Fibroblast of the aortic adventitia (primary cell): Measurements from ENCODE around the gene NPBWR2. TPM values are rescaled to one million over a fixed set of nuclear protein-coding genes. Genes with fewer than 3 reads are reported as not detected.

Source experiments
- DNase-seq: peaks from one replicate; pipeline ENCODE4 v3.0.0-alpha.2; 2010; ENCODE audit warnings: low read depth
- H3K4me3 ChIP-seq: 2 replicates; pipeline ENCODE4 v1.5.1; 2011; ENCODE audit warnings: low read depth, mild to moderate bottlenecking, control low read depth, low read length, moderate library complexity
- CTCF ChIP-seq: IDR thresholded peaks from 2 replicates; pipeline ENCODE4 v1.5.1; 2011; ENCODE audit warnings: mild to moderate bottlenecking, low read length, control low read depth, inconsistent platforms; ENCODE audit not compliant: insufficient read depth
- total RNA-seq: library from RNA; depleted of rRNA; stranded (reverse); fragments of >200 nt; gene quantifications from 2 replicates; pipeline ENCODE4 v1.2.3, GENCODE V29; 2012; ENCODE audit warnings: low replicate concordance

NPBWR2 gene
- total RNA-seq, 1 donor = not detected

GRCh38 chr20:64077541-64077875 is 29.9 kb downstream of the NPBWR2 start:
- DNase-seq = no peak
- no peak for TF ChIP-seq CTCF

GRCh38 chr20:64077094-64077493 is 30.3 kb downstream of the NPBWR2 start:
- no peak for DNase-seq
- H3K4me3 ChIP-seq = no peak overlapping the region
- no peak for TF ChIP-seq CTCF

More at GRCh38 chr20:64077541-64077875, 29.9 kb downstream of the NPBWR2 start:
- no peak overlapping the region for H3K4me3 ChIP-seq

GRCh38 chr20:64076061-64076997 is 31.0 kb downstream of the NPBWR2 start:
- no peak overlapping the region for H3K4me3 ChIP-seq
- DNase-seq = no peak
- TF ChIP-seq CTCF = no peak

GRCh38 chr20:64075556-64075955 is 31.8 kb downstream of the NPBWR2 start:
- TF ChIP-seq CTCF = no peak
- no peak overlapping the region for H3K4me3 ChIP-seq
- DNase-seq = no peak

GRCh38 chr20:64074963-64075362 is 32.4 kb downstream of the NPBWR2 start:
- TF ChIP-seq CTCF = no peak
- no peak for DNase-seq
- H3K4me3 ChIP-seq = no peak overlapping the region

- TF ChIP-seq CTCF = no peak
- no peak overlapping the region for H3K4me3 ChIP-seq
- DNase-seq = no peak
These were observed 33.1 kb downstream of the NPBWR2 start for GRCh38 chr20:64074184-64074789.
